HG03469 (cell line): ENCODE measurements around the gene SLC6A13.
"Not testable (repeated sequence)": the region's sequence is repeated elsewhere in the genome, so short reads cannot be mapped to it uniquely, and the experiment has no call there.

ENCODE experiments used
- ATAC-seq: cut with Tn5 transposase; IDR thresholded peaks from one replicate; pipeline ENCODE4 v1.9.1; 2021; ENCODE audit warnings: mild to moderate bottlenecking, moderate library complexity, moderate number of reproducible peaks; ENCODE audit not compliant: unreplicated experiment

SLC6A13 gene

GRCh38 chr12:202081-202731, 60.4 kb downstream of the SLC6A13 start:
- no peak for ATAC-seq

GRCh38 chr12:201361-201760, 61.3 kb downstream of the SLC6A13 start:
- ATAC-seq: no peak

- ATAC-seq: no peak
Observed at GRCh38 chr12:198705-199104, 63.9 kb downstream of the SLC6A13 start.

- no peak for ATAC-seq
Observed at GRCh38 chr12:197911-198695, 64.5 kb downstream of the SLC6A13 start.

- ATAC-seq: no peak
Observed at GRCh38 chr12:197347-197746, 65.3 kb downstream of the SLC6A13 start.

GRCh38 chr12:196436-196835, 66.2 kb downstream of the SLC6A13 start:
- no peak for ATAC-seq

- ATAC-seq: no peak
Observed at GRCh38 chr12:195951-196350, 66.7 kb downstream of the SLC6A13 start.

GRCh38 chr12:195156-195555, 67.5 kb downstream of the SLC6A13 start:
- ATAC-seq: no peak

- no peak for ATAC-seq
Observed at GRCh38 chr12:194276-194675, 68.4 kb downstream of the SLC6A13 start.

GRCh38 chr12:193261-193660, 69.4 kb downstream of the SLC6A13 start:
- ATAC-seq: no peak

- no peak for ATAC-seq
Observed at GRCh38 chr12:191541-191940, 71.1 kb downstream of the SLC6A13 start.

GRCh38 chr12:190881-191280, 71.8 kb downstream of the SLC6A13 start:
- ATAC-seq: no peak

GRCh38 chr12:189622-189962, 73.0 kb downstream of the SLC6A13 start:
- no peak for ATAC-seq

GRCh38 chr12:188910-189621, 73.6 kb downstream of the SLC6A13 start:
- ATAC-seq: no peak

GRCh38 chr12:187986-188909, 74.4 kb downstream of the SLC6A13 start:
- ATAC-seq: not testable (repeated sequence)

GRCh38 chr12:186006-186625, 76.5 kb downstream of the SLC6A13 start:
- ATAC-seq: no peak

GRCh38 chr12:185576-185955, 77.1 kb downstream of the SLC6A13 start:
- ATAC-seq: no peak

- ATAC-seq: no peak
Observed at GRCh38 chr12:184811-185575, 77.6 kb downstream of the SLC6A13 start.

GRCh38 chr12:182381-182892, 80.2 kb downstream of the SLC6A13 start:
- ATAC-seq: no peak

- no peak for ATAC-seq
Observed at GRCh38 chr12:181921-182320, 80.7 kb downstream of the SLC6A13 start.
